Panc1 (cell line): ENCODE measurements around the gene CDK18.

Experiments used
- POLR2AphosphoS5 ChIP-seq: IDR thresholded peaks from 2 replicates; pipeline ENCODE4 v1.6.1; 2012; ENCODE audit warnings: mild to moderate bottlenecking, low read depth, low read length, moderate library complexity
- REST ChIP-seq, 2 experiments: IDR thresholded peaks; 2 replicates each; pipeline ENCODE4 v1.6.1; 2011 to 2012; ENCODE audit warnings: low read depth in 2 of 2, control low read depth in 1 of 2, low read length in 1 of 2, mild to moderate bottlenecking in 1 of 2, moderate library complexity in 1 of 2; ENCODE audit not compliant: insufficient read depth in 1 of 2
- SIN3A ChIP-seq: IDR thresholded peaks from 2 replicates; pipeline ENCODE4 v1.6.1; 2012; ENCODE audit warnings: low read depth, mild to moderate bottlenecking, low read length, moderate library complexity, borderline replicate concordance; ENCODE audit not compliant: insufficient read depth
- TCF7L2 ChIP-seq: IDR thresholded peaks from 2 replicates; pipeline ENCODE4 v1.6.1; 2011; ENCODE audit warnings: mild to moderate bottlenecking, low read depth, low read length, inconsistent platforms
- TF ChIP-seq, protein P1 (sequence below): fragments of 450-650 bp; IDR thresholded peaks from 2 replicates; pipeline ENCODE4 v1.5.1; 2017; ENCODE audit warnings: mild to moderate bottlenecking

DNA sequence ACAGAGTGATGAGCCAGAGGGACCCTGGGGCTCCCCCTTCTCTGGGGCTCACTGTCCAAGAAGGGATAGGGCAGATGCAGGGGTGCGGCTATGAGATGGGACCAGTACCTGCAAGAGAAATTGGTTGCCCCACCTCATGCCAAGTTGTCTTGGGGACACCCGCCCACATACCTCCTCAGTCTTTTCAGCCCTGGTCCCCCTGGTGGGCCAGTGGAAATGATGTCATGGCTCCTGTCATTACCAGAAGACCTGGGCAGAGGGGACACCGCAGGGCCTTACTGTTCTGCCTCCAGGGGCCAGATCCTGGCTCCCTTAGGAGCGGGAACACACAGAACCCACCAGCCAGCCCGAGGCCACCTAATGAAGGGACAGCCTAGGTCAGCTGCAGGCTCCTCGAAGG lies 63.2 kb downstream of the CDK18 start:
- TF ChIP-seq POLR2AphosphoS5 = no peak
- TF ChIP-seq, protein P1, sequence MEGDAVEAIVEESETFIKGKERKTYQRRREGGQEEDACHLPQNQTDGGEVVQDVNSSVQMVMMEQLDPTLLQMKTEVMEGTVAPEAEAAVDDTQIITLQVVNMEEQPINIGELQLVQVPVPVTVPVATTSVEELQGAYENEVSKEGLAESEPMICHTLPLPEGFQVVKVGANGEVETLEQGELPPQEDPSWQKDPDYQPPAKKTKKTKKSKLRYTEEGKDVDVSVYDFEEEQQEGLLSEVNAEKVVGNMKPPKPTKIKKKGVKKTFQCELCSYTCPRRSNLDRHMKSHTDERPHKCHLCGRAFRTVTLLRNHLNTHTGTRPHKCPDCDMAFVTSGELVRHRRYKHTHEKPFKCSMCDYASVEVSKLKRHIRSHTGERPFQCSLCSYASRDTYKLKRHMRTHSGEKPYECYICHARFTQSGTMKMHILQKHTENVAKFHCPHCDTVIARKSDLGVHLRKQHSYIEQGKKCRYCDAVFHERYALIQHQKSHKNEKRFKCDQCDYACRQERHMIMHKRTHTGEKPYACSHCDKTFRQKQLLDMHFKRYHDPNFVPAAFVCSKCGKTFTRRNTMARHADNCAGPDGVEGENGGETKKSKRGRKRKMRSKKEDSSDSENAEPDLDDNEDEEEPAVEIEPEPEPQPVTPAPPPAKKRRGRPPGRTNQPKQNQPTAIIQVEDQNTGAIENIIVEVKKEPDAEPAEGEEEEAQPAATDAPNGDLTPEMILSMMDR = no peak
- no peak for TF ChIP-seq SIN3A
- TF ChIP-seq REST (IDR thresholded peaks at IDR 0.05; ENCODE audit: insufficient read depth in 1 of 2, low read depth in 2 of 2, low read length in 1 of 2) = no peak
- no peak for TF ChIP-seq TCF7L2
